GM18526 (cell line): ENCODE data around the gene SNX22.

Source experiments
- POLR2A ChIP-seq: IDR thresholded peaks from 3 replicates; pipeline ENCODE4 v1.6.1; 2011; ENCODE audit not compliant: insufficient read length; ENCODE audit errors: extremely low read depth

SNX22 gene

GRCh38 chr15:64205202-64205601 is 53.7 kb downstream of the SNX22 start:
- TF ChIP-seq POLR2A: no peak
